ENCODE results near the gene NR1H2.
"Not testable (repeated sequence)": the region's sequence is repeated elsewhere in the genome, so short reads cannot be mapped to it uniquely, and the experiment has no call there.

The NR1H2 gene

GRCh38 chr19:50378863-50379236, 2.6 kb downstream of the NR1H2 start:
- DNase-seq: no peak

- no peak for DNase-seq
These were observed 3.3 kb downstream of the NR1H2 start for GRCh38 chr19:50379602-50380001.

- no peak for DNase-seq
These were observed 3.9 kb downstream of the NR1H2 start for GRCh38 chr19:50380137-50380536.

GRCh38 chr19:50380751-50381151, 4.5 kb downstream of the NR1H2 start:
- no peak for DNase-seq

- no peak for DNase-seq
These were observed 5.8 kb downstream of the NR1H2 start for GRCh38 chr19:50381881-50382729.

GRCh38 chr19:50383001-50383851, 7.0 kb downstream of the NR1H2 start:
- no peak for DNase-seq

GRCh38 chr19:50383852-50384684, 7.8 kb downstream of the NR1H2 start, which contains the start of gene POLD1:
Gene POLD1, plus strand, starts transcription at chr19:50384347. Its CDS starts 14,505 bp downstream, at chr19:50398852.
- peak; percentile 98 for DNase-seq

- no peak for DNase-seq
These were observed 8.7 kb downstream of the NR1H2 start for GRCh38 chr19:50384685-50385535.

GRCh38 chr19:50387176-50387867, 11.1 kb downstream of the NR1H2 start:
- no peak for DNase-seq

- DNase-seq: no peak
These were observed 11.6 kb downstream of the NR1H2 start for GRCh38 chr19:50387868-50388245.

- not testable (repeated sequence) for DNase-seq
These were observed 14.0 kb downstream of the NR1H2 start for GRCh38 chr19:50390295-50390694.

- DNase-seq: not testable (repeated sequence)
These were observed 14.7 kb downstream of the NR1H2 start for GRCh38 chr19:50390952-50391351.

- DNase-seq: no peak
These were observed 16.5 kb downstream of the NR1H2 start for GRCh38 chr19:50392759-50393158.

- no peak for DNase-seq
These were observed 17.3 kb downstream of the NR1H2 start for GRCh38 chr19:50393589-50393988.

- DNase-seq: no peak
These were observed 17.8 kb downstream of the NR1H2 start for GRCh38 chr19:50394017-50394416.

GRCh38 chr19:50398675-50399367, 22.6 kb downstream of the NR1H2 start:
- no peak for DNase-seq

- no peak for DNase-seq
These were observed 23.1 kb downstream of the NR1H2 start for GRCh38 chr19:50399368-50399745.

- no peak for DNase-seq
These were observed 25.6 kb downstream of the NR1H2 start for GRCh38 chr19:50401605-50402450.

- DNase-seq: no peak
These were observed 26.5 kb downstream of the NR1H2 start for GRCh38 chr19:50402544-50403301.
